Transverse colon (tissue), 4 donors: Measurements from ENCODE around the gene AOPEP. TPM values are rescaled to one million over a fixed set of nuclear protein-coding genes. Genes with fewer than 3 reads are reported as not detected.

Experiments used
- DNase-seq: peaks from one replicate; pipeline ENCODE4 v3.0.0-alpha.2; 2019
- H3K27ac ChIP-seq, 4 donors: fragments of 200-600 bp; sonication (generic); 2 replicates each; pipeline ENCODE4 v1.5.1; 2016 to 2018; ENCODE audit warnings: inconsistent platforms in 4 of 4
- H3K27me3 ChIP-seq: fragments of 200-600 bp; sonication (generic); 2 replicates; pipeline ENCODE4 v1.5.1; 2017; ENCODE audit warnings: inconsistent platforms
- H3K36me3 ChIP-seq, 4 donors: fragments of 200-600 bp; sonication (generic); 2 replicates each; pipeline ENCODE4 v1.5.1; 2017 to 2019; ENCODE audit warnings: inconsistent platforms in 4 of 4
- H3K4me1 ChIP-seq, 4 donors: fragments of 200-600 bp; sonication (generic); 2 replicates each; pipeline ENCODE4 v1.5.1; 2017 to 2020; ENCODE audit warnings: inconsistent platforms in 4 of 4
- H3K4me3 ChIP-seq, 4 donors: fragments of 200-600 bp; sonication (generic); 1 replicate in 1 of 4; 2 replicates in 3 of 4; pipeline versions ENCODE4 v1.5.1 to v1.6.1; 2017 to 2019; ENCODE audit warnings: inconsistent platforms in 4 of 4
- H3K9me3 ChIP-seq, 2 donors: fragments of 200-600 bp; sonication (generic); 2 replicates each; pipeline ENCODE4 v1.5.1; 2017 to 2019; ENCODE audit warnings: inconsistent platforms in 2 of 2
- CTCF ChIP-seq, 5 experiments: fragments of 200-600 bp in 3 of 5; fragments of 450-650 bp in 2 of 5; sonication (generic) in 3 of 5; IDR thresholded peaks; 1 replicate in 2 of 5; 2 replicates in 3 of 5; pipeline ENCODE4 v1.5.1; 2016 to 2017; ENCODE audit warnings: antibody characterized with exemption in 5 of 5, inconsistent platforms in 3 of 5, mild to moderate bottlenecking in 2 of 5, moderate library complexity in 1 of 5
- EP300 ChIP-seq: sonication (generic); formaldehyde crosslinking; IDR thresholded peaks from one replicate; pipeline ENCODE4 v1.6.1; 2017; ENCODE audit warnings: antibody characterized with exemption, low read depth
- POLR2A ChIP-seq: fragments of 450-650 bp; IDR thresholded peaks from one replicate; pipeline ENCODE4 v1.6.1; 2016; ENCODE audit warnings: antibody characterized with exemption, mild to moderate bottlenecking, moderate library complexity
- POLR2AphosphoS5 ChIP-seq, 3 donors: sonication (generic); formaldehyde crosslinking; IDR thresholded peaks; one replicate each; pipeline ENCODE4 v1.6.1; 2016; ENCODE audit warnings: antibody characterized with exemption in 3 of 3
- WGBS, 2 donors: methylation state at CpG; one replicate each; pipeline ENCODE4 v1.1.5; 2018; ENCODE audit warnings: low coverage in 1 of 2; 5-methylcytosine and 5-hydroxymethylcytosine counted together
- in situ Hi-C, 4 donors: fragments of 200-750 bp; cut with MboI; loops; one replicate each; pipeline versions ENCODE4 v1.15.0 to v1.15.1; 2017; ENCODE audit warnings: low sequenced_read_pairs in 3 of 4, low pct_ligation_motif_present in 1 of 4, low pct_unique_long_range_greater_than_20kb in 1 of 4
- intact Hi-C: fragments of 100-400 bp; cut with DNase I; formaldehyde crosslinking; loops from one replicate; pipeline ENCODE4 v1.15.1; 2023; ENCODE audit warnings: low total_unique reads
- total RNA-seq, 4 donors: library from RNA; depleted of rRNA; stranded (reverse); fragments of >200 nt; gene quantifications; one replicate each; pipeline ENCODE4 v1.1.0, GENCODE V29; 2016

AOPEP gene
- total RNA-seq, 4 donors from 2014 or later, result 53.0 to 129 (median 92.7) TPM

- Histone ChIP-seq H3K4me3 (no peak overlapping the region), H3K27ac (no peak overlapping the region), H3K4me1 (no peaks in the 10 kb centered on the region), H3K27me3 (no peaks in the 10 kb centered on the region), H3K36me3 (peaks cover 0 to 16% (median 0%) of the 10 kb centered on the region in 4 donors), H3K9me3 (peaks cover 10% of the 10 kb centered on the region in 2 donors)
- TF ChIP-seq POLR2A (no peak), POLR2AphosphoS5 (IDR thresholded peaks at IDR 0.05) (no peak), CTCF (IDR thresholded peaks at IDR 0.05) (no peak), EP300 (no peak)
- in situ Hi-C loops, result no loop called here
- intact Hi-C loops, result no loop called here
- no peak for DNase-seq
- WGBS, 2 donors, result 87 to 93% methylated on average over 6 to 8 of the region's 8 CpGs
Observed at GRCh38 chr9:94745806-94746540, 19.5 kb downstream of the AOPEP start.

- no peak overlapping the region for H3K27ac ChIP-seq
- in situ Hi-C loops, result no loop called here
- no peak for TF ChIP-seq POLR2AphosphoS5 (IDR thresholded peaks at IDR 0.05)
- TF ChIP-seq EP300, result no peak
- TF ChIP-seq POLR2A, result no peak
- TF ChIP-seq CTCF (IDR thresholded peaks at IDR 0.05), result no peak
Observed at GRCh38 chr9:94746541-94747370, 20.3 kb downstream of the AOPEP start.

GRCh38 chr9:94754976-94755475, 28.5 kb downstream of the AOPEP start:
- intact Hi-C loops, result no loop called here
- WGBS, 2 donors, result 89 to 93% methylated on average over 4 of the region's 4 CpGs
- Histone ChIP-seq H3K36me3 (peaks cover 0 to 1% (median 0%) of the 10 kb centered on the region in 4 donors), H3K27me3 (no peaks in the 10 kb centered on the region), H3K4me3 (no peak overlapping the region), H3K9me3 (peaks cover under 1% of the 10 kb centered on the region in 2 donors), H3K27ac (no peak overlapping the region), H3K4me1 (no peaks in the 10 kb centered on the region)
- DNase-seq, result no peak
- TF ChIP-seq CTCF (IDR thresholded peaks at IDR 0.05) (no peak), EP300 (no peak), POLR2AphosphoS5 (IDR thresholded peaks at IDR 0.05) (no peak), POLR2A (no peak)
- in situ Hi-C loops, result no loop called here

More at GRCh38 chr9:94746541-94747370, 20.3 kb downstream of the AOPEP start:
- Histone ChIP-seq H3K4me3 (no peak overlapping the region), H3K4me1 (no peaks in the 10 kb centered on the region), H3K36me3 (peaks cover 0 to 16% (median 0%) of the 10 kb centered on the region in 4 donors), H3K27me3 (no peaks in the 10 kb centered on the region), H3K9me3 (peaks cover 10% of the 10 kb centered on the region in 2 donors)
- intact Hi-C loops, result no loop called here
- 52 to 59% methylated on average over 4 of the region's 4 CpGs for WGBS, 2 donors
- no peak for DNase-seq

- in situ Hi-C loops (no loop called here), intact Hi-C loops (no loop called here)
- no peak for TF ChIP-seq EP300
- no peak for TF ChIP-seq CTCF (IDR thresholded peaks at IDR 0.05)
- no peak for TF ChIP-seq POLR2AphosphoS5 (IDR thresholded peaks at IDR 0.05)
- no peak for TF ChIP-seq POLR2A
Observed at GRCh38 chr9:94757158-94757557, 30.7 kb downstream of the AOPEP start.

More at GRCh38 chr9:94757158-94757557, 30.7 kb downstream of the AOPEP start:
- H3K9me3 ChIP-seq, result no peaks in the 10 kb centered on the region
- H3K27me3 ChIP-seq, result no peaks in the 10 kb centered on the region
- no peaks in the 10 kb centered on the region for H3K36me3 ChIP-seq
- no peak overlapping the region for H3K4me3 ChIP-seq
- DNase-seq, result no peak
- H3K27ac ChIP-seq, result no peak overlapping the region
- WGBS, 2 donors, result 73 to 89% methylated on average over 4 of the region's 4 CpGs
- H3K4me1 ChIP-seq, result no peaks in the 10 kb centered on the region
